Activated CD8-positive, alpha-beta T cell treated with anti-CD3 and anti-CD28 coated beads for 36 hours (primary cell): ENCODE results near the gene PTBP3. TPM values are rescaled to one million over a fixed set of nuclear protein-coding genes. Genes with fewer than 3 reads are reported as not detected.

ENCODE experiments used
- ATAC-seq: fragments of 200-7000 bp; cut with Tn5 transposase; one replicate; pipeline ENCODE4 v1.10.0; 2021; ENCODE audit warnings: mild to moderate bottlenecking, moderate library complexity
- CTCF ChIA-PET: fragments of 350-600 bp; sonication (Branson Sonifier 250); formaldehyde crosslinking; loops from one replicate; lab custom pipeline; 2021; ENCODE audit warnings: antibody characterized with exemption; lab: Charles Lee
- POLR2A ChIA-PET: fragments of 350-600 bp; sonication (Branson Sonifier 250); formaldehyde crosslinking; loops from one replicate; lab custom pipeline; 2021; ENCODE audit warnings: antibody characterized with exemption; lab: Charles Lee
- DNase-seq: peaks from one replicate; pipeline ENCODE4 v3.0.0-alpha.2; 2020
- H3K27ac Mint-ChIP-seq: one replicate; pipeline ENCODE4 v1.8.0; 2021; ENCODE audit warnings: mild to moderate bottlenecking, mixed read lengths
- H3K27me3 Mint-ChIP-seq: one replicate; pipeline ENCODE4 v1.8.0; 2021; ENCODE audit warnings: mixed read lengths
- H3K36me3 Mint-ChIP-seq: one replicate; pipeline ENCODE4 v1.8.0; 2021; ENCODE audit warnings: low read depth, mixed read lengths
- H3K4me1 Mint-ChIP-seq: one replicate; pipeline ENCODE4 v1.8.0; 2021; ENCODE audit warnings: low read depth, mixed read lengths
- H3K4me3 Mint-ChIP-seq: one replicate; pipeline ENCODE4 v1.8.0; 2021; ENCODE audit warnings: mild to moderate bottlenecking, moderate library complexity, mixed read lengths
- H3K9me3 Mint-ChIP-seq: one replicate; pipeline ENCODE4 v1.8.0; 2021; ENCODE audit warnings: mixed read lengths
- CTCF ChIP-seq: fragments of 200-600 bp; IDR thresholded peaks from one replicate; pipeline ENCODE4 v1.8.0; 2022; ENCODE audit warnings: antibody characterized with exemption, mild to moderate bottlenecking
- intact Hi-C: fragments of 100-400 bp; cut with micrococcal nuclease; formaldehyde crosslinking; loops from one replicate; pipeline ENCODE4 v1.10.0; 2022
- total RNA-seq, 2 experiments: library from RNA; stranded (reverse); gene quantifications; one replicate each; pipeline ENCODE4 v1.2.3, GENCODE V29; 2021

The PTBP3 gene
- total RNA-seq, 2 experiments from 2014 or later, result 108 to 120 TPM

GRCh38 chr9:112327718-112328450 is 5.5 kb downstream of the PTBP3 start:
- H3K27me3 Mint-ChIP-seq, result no peaks in the 10 kb centered on the region
- H3K9me3 Mint-ChIP-seq, result peaks cover 10% of the 10 kb centered on the region
- ATAC-seq, result peak; percentile 70
- no peak for DNase-seq
- H3K27ac Mint-ChIP-seq, result peak overlapping the region; percentile 5
- intact Hi-C loops, result no loop called here
- H3K4me3 Mint-ChIP-seq, result no peak overlapping the region
- H3K36me3 Mint-ChIP-seq, result peaks cover 36% of the 10 kb centered on the region
- TF ChIP-seq CTCF, result no peak
- ChIA-PET POLR2A (interaction anchor here (0.6 to 2.6 kb wide), 4 partner anchors 10 to 52 kb away, joined by 3 to 14 read pairs (median 4); partner anchors contain the start of gene HSDL2), CTCF (interaction anchor here (1.1 to 3.5 kb wide), 5 partner anchors 11 to 230 kb away, joined by 3 to 23 read pairs (median 5); no protein-coding TSS in a partner anchor)
- peaks cover 60% of the 10 kb centered on the region for H3K4me1 Mint-ChIP-seq

- H3K36me3 Mint-ChIP-seq, result peaks cover 44% of the 10 kb centered on the region
- intact Hi-C loops, result no loop called here
- POLR2A ChIA-PET, result interaction anchor here (0.9 kb wide), 1 partner anchor 9 kb away, joined by 3 read pairs; no protein-coding TSS in a partner anchor
- DNase-seq (no peak), ATAC-seq (no peak)
- CTCF ChIA-PET, result interaction anchor here (1.0 to 3.5 kb wide), 4 partner anchors 9 to 228 kb away, joined by 3 to 23 read pairs (median 4); no protein-coding TSS in a partner anchor
- H3K4me3 Mint-ChIP-seq, result no peak overlapping the region
- H3K27me3 Mint-ChIP-seq, result no peaks in the 10 kb centered on the region
- peak overlapping the region; percentile 50 for H3K27ac Mint-ChIP-seq
- H3K9me3 Mint-ChIP-seq, result peaks cover 11% of the 10 kb centered on the region
- no peak for TF ChIP-seq CTCF
- peaks cover 62% of the 10 kb centered on the region for H3K4me1 Mint-ChIP-seq
Observed at GRCh38 chr9:112326194-112326593, 7.2 kb downstream of the PTBP3 start.

GRCh38 chr9:112325600-112325999 is 7.8 kb downstream of the PTBP3 start:
- POLR2A ChIA-PET, result interaction anchor here (0.9 kb wide), 1 partner anchor 8 kb away, joined by 3 read pairs; no protein-coding TSS in a partner anchor
- DNase-seq (no peak), ATAC-seq (no peak)
- H3K9me3 Mint-ChIP-seq, result peaks cover 11% of the 10 kb centered on the region
- H3K4me1 Mint-ChIP-seq, result peaks cover 61% of the 10 kb centered on the region
- no peaks in the 10 kb centered on the region for H3K27me3 Mint-ChIP-seq
- H3K4me3 Mint-ChIP-seq, result no peak overlapping the region
- intact Hi-C loops, result no loop called here
- CTCF ChIA-PET, result interaction anchor here (1.0 to 3.5 kb wide), 6 partner anchors 8 to 227 kb away, joined by 3 to 23 read pairs (median 3); partner anchors contain the start of gene PTBP3
- peak overlapping the region; percentile 50 for H3K27ac Mint-ChIP-seq
- peaks cover 44% of the 10 kb centered on the region for H3K36me3 Mint-ChIP-seq
- TF ChIP-seq CTCF, result no peak

- H3K27ac Mint-ChIP-seq, result no peak overlapping the region
- no peak for ATAC-seq
- H3K4me3 Mint-ChIP-seq, result no peak overlapping the region
- ChIA-PET CTCF (interaction anchor here (1.0 to 1.1 kb wide), 3 partner anchors 9 to 98 kb away, joined by 3 read pairs; partner anchors contain the start of gene PTBP3), POLR2A (no interaction called here)
- intact Hi-C loops, result no loop called here
- H3K36me3 Mint-ChIP-seq, result peaks cover 45% of the 10 kb centered on the region
- no peak for TF ChIP-seq CTCF
- DNase-seq, result no peak
- no peaks in the 10 kb centered on the region for H3K27me3 Mint-ChIP-seq
- H3K9me3 Mint-ChIP-seq, result peaks cover 11% of the 10 kb centered on the region
- H3K4me1 Mint-ChIP-seq, result peaks cover 59% of the 10 kb centered on the region
Observed at GRCh38 chr9:112325127-112325526, 8.3 kb downstream of the PTBP3 start.
